T-helper 1 cell treated with Interleukin-12 subunit alpha and Interleukin-12 subunit beta and Interleukin-4 antibody, amounts not matched to agents 30 μg/mL and 1 μg/mL, for 36 hours (primary cell): Measurements from ENCODE around the gene PCK2.

ENCODE experiments used
- H3K27ac Mint-ChIP-seq: one replicate; pipeline ENCODE4 v1.8.0; 2021; ENCODE audit warnings: mild to moderate bottlenecking, mixed read lengths
- H3K27me3 Mint-ChIP-seq: one replicate; pipeline ENCODE4 v1.8.0; 2021; ENCODE audit warnings: low read depth, mixed read lengths
- H3K36me3 Mint-ChIP-seq: one replicate; pipeline ENCODE4 v1.8.0; 2021; ENCODE audit warnings: low read depth, mixed read lengths
- H3K4me1 Mint-ChIP-seq: one replicate; pipeline ENCODE4 v1.8.0; 2021; ENCODE audit warnings: low read depth, mixed read lengths
- H3K4me3 Mint-ChIP-seq: one replicate; pipeline ENCODE4 v1.8.0; 2021; ENCODE audit warnings: mild to moderate bottlenecking, moderate library complexity, mixed read lengths
- H3K9me3 Mint-ChIP-seq: one replicate; pipeline ENCODE4 v1.8.0; 2021; ENCODE audit warnings: mixed read lengths

The PCK2 gene

GRCh38 chr14:24136684-24137528, 42.8 kb downstream of the PCK2 start:
- Mint-ChIP-seq H3K27me3 (no peaks in the 10 kb centered on the region), H3K4me1 (peaks cover 49% of the 10 kb centered on the region), H3K9me3 (no peaks in the 10 kb centered on the region), H3K36me3 (peaks cover 38% of the 10 kb centered on the region), H3K4me3 (peak overlapping the region; percentile 95), H3K27ac (peak overlapping the region; percentile 91)

GRCh38 chr14:24137529-24138395, 43.7 kb downstream of the PCK2 start:
- peak overlapping the region; percentile 65 for H3K27ac Mint-ChIP-seq
- H3K4me1 Mint-ChIP-seq = peaks cover 47% of the 10 kb centered on the region
- H3K36me3 Mint-ChIP-seq = peaks cover 39% of the 10 kb centered on the region
- no peaks in the 10 kb centered on the region for H3K27me3 Mint-ChIP-seq
- H3K4me3 Mint-ChIP-seq = peak overlapping the region; percentile 95
- H3K9me3 Mint-ChIP-seq = no peaks in the 10 kb centered on the region

- Mint-ChIP-seq H3K27ac (peak overlapping the region; percentile 47), H3K27me3 (no peaks in the 10 kb centered on the region), H3K36me3 (peaks cover 43% of the 10 kb centered on the region), H3K9me3 (no peaks in the 10 kb centered on the region), H3K4me3 (peak overlapping the region; percentile 69), H3K4me1 (peaks cover 51% of the 10 kb centered on the region)
These were observed 44.5 kb downstream of the PCK2 start for GRCh38 chr14:24138396-24139271.

GRCh38 chr14:24139272-24139934, 45.3 kb downstream of the PCK2 start:
- Mint-ChIP-seq H3K4me3 (peak overlapping the region; percentile 69), H3K36me3 (peaks cover 50% of the 10 kb centered on the region), H3K27ac (peak overlapping the region; percentile 47), H3K27me3 (no peaks in the 10 kb centered on the region), H3K9me3 (no peaks in the 10 kb centered on the region), H3K4me1 (peaks cover 55% of the 10 kb centered on the region)

GRCh38 chr14:24141097-24141880, 47.2 kb downstream of the PCK2 start, which contains the start of gene EMC9:
Gene EMC9, minus strand, starts transcription at chr14:24141591. Its CDS starts 287 bp downstream, at chr14:24141304.
- Mint-ChIP-seq H3K27ac (peak within 1 kb of the TSS; percentile 96), H3K27me3 (no peaks in the 10 kb centered on the region), H3K9me3 (no peaks in the 10 kb centered on the region), H3K4me3 (peak within 1 kb of the TSS; percentile 99), H3K36me3 (peaks cover 64% of the 10 kb centered on the region), H3K4me1 (peaks cover 61% of the 10 kb centered on the region)

- Mint-ChIP-seq H3K36me3 (peaks cover 58% of the 10 kb centered on the region), H3K4me3 (no peak overlapping the region), H3K9me3 (no peaks in the 10 kb centered on the region), H3K4me1 (peaks cover 51% of the 10 kb centered on the region), H3K27me3 (no peaks in the 10 kb centered on the region), H3K27ac (peak overlapping the region; percentile 59)
These were observed 49.4 kb downstream of the PCK2 start for GRCh38 chr14:24143511-24143910.

GRCh38 chr14:24144451-24144850, 50.3 kb downstream of the PCK2 start:
- Mint-ChIP-seq H3K27me3 (no peaks in the 10 kb centered on the region), H3K4me3 (peak overlapping the region; percentile 49), H3K27ac (peak overlapping the region; percentile 66), H3K36me3 (peaks cover 57% of the 10 kb centered on the region), H3K4me1 (peaks cover 50% of the 10 kb centered on the region), H3K9me3 (no peaks in the 10 kb centered on the region)

- H3K36me3 Mint-ChIP-seq = peaks cover 56% of the 10 kb centered on the region
- no peaks in the 10 kb centered on the region for H3K27me3 Mint-ChIP-seq
- peak overlapping the region; percentile 99 for H3K4me3 Mint-ChIP-seq
- H3K9me3 Mint-ChIP-seq = no peaks in the 10 kb centered on the region
- peak overlapping the region; percentile 99 for H3K27ac Mint-ChIP-seq
- peaks cover 49% of the 10 kb centered on the region for H3K4me1 Mint-ChIP-seq
These were observed 51.1 kb downstream of the PCK2 start for GRCh38 chr14:24145219-24145618.

GRCh38 chr14:24145690-24146452, 51.8 kb downstream of the PCK2 start:
- peaks cover 60% of the 10 kb centered on the region for H3K36me3 Mint-ChIP-seq
- H3K27me3 Mint-ChIP-seq = no peaks in the 10 kb centered on the region
- H3K27ac Mint-ChIP-seq = peak overlapping the region; percentile 99
- no peaks in the 10 kb centered on the region for H3K9me3 Mint-ChIP-seq
- peak overlapping the region; percentile 99 for H3K4me3 Mint-ChIP-seq
- peaks cover 52% of the 10 kb centered on the region for H3K4me1 Mint-ChIP-seq

- peaks cover 51% of the 10 kb centered on the region for H3K4me1 Mint-ChIP-seq
- no peaks in the 10 kb centered on the region for H3K27me3 Mint-ChIP-seq
- H3K4me3 Mint-ChIP-seq = peak within 1 kb of the TSS; percentile 99
- H3K36me3 Mint-ChIP-seq = peaks cover 62% of the 10 kb centered on the region
- H3K27ac Mint-ChIP-seq = peak within 1 kb of the TSS; percentile 99
- no peaks in the 10 kb centered on the region for H3K9me3 Mint-ChIP-seq
These were observed 52.4 kb downstream of the PCK2 start, which contains the start of gene PSME2 for GRCh38 chr14:24146453-24146977. Gene PSME2, minus strand, starts transcription at chr14:24146610. Its CDS starts 29 bp downstream, at chr14:24146581.

- Mint-ChIP-seq H3K27ac (peak within 1 kb of the TSS; percentile 99), H3K4me3 (peak within 1 kb of the TSS; percentile 99), H3K4me1 (peaks cover 47% of the 10 kb centered on the region), H3K36me3 (peaks cover 67% of the 10 kb centered on the region), H3K9me3 (no peaks in the 10 kb centered on the region), H3K27me3 (no peaks in the 10 kb centered on the region)
These were observed 53.1 kb downstream of the PCK2 start, which contains the start of gene RNF31 for GRCh38 chr14:24146978-24147760. Gene RNF31, plus strand, starts transcription at chr14:24147498. Its CDS starts 201 bp downstream, at chr14:24147699.
